ENCODE data around the gene NFATC2. TPM values are rescaled to one million over a fixed set of nuclear protein-coding genes. Genes with fewer than 3 reads are reported as not detected.

Gene NFATC2
- total RNA-seq, 2 donors from 2014 or later = 5.8 to 7.3 TPM

- Histone ChIP-seq H3K9me3 (no peaks in the 10 kb centered on the region), H3K4me3 (no peak overlapping the region), H3K27me3 (no peaks in the 10 kb centered on the region), H3K4me1 (no peaks in the 10 kb centered on the region), H3K36me3 (no peaks in the 10 kb centered on the region), H3K9ac (ENCODE audit: low read depth in 2 of 2, low read length in 2 of 2) (no peak overlapping the region), H3K27ac (no peak overlapping the region)
- intact Hi-C loops (cut with DNase I) = no loop called here
- TF ChIP-seq, protein P1, sequence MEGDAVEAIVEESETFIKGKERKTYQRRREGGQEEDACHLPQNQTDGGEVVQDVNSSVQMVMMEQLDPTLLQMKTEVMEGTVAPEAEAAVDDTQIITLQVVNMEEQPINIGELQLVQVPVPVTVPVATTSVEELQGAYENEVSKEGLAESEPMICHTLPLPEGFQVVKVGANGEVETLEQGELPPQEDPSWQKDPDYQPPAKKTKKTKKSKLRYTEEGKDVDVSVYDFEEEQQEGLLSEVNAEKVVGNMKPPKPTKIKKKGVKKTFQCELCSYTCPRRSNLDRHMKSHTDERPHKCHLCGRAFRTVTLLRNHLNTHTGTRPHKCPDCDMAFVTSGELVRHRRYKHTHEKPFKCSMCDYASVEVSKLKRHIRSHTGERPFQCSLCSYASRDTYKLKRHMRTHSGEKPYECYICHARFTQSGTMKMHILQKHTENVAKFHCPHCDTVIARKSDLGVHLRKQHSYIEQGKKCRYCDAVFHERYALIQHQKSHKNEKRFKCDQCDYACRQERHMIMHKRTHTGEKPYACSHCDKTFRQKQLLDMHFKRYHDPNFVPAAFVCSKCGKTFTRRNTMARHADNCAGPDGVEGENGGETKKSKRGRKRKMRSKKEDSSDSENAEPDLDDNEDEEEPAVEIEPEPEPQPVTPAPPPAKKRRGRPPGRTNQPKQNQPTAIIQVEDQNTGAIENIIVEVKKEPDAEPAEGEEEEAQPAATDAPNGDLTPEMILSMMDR (IDR thresholded peaks at IDR 0.05) = no peak
- no peak for DNase-seq
Observed at GRCh38 chr20:51517839-51518238, 24.7 kb downstream of the NFATC2 start.

DNA sequence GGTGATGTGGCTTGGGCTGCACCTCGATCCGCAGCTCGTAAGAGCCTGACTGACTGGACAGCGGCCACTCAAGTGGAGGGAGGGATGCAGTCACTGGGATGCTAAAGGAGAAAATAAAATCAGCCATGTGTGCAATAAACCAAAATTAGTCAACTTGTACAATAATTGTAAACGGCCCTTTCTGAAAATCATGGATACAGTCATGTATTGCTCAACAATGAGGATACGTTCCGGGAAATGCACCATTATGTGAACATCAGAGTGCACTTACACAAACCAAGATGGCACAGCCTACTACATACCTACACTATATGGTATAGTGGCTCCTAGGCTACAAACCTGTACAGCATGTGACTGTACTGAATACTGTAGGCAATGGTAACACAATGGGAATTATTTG, 25.7 kb downstream of the NFATC2 start:
- intact Hi-C loops (cut with DNase I) = no loop called here
- H3K9ac ChIP-seq (ENCODE audit: low read depth in 2 of 2, low read length in 2 of 2) = no peak overlapping the region
- no peaks in the 10 kb centered on the region for H3K4me1 ChIP-seq
- DNase-seq = no peak
- no peaks in the 10 kb centered on the region for H3K27me3 ChIP-seq
- TF ChIP-seq, protein P1 (IDR thresholded peaks at IDR 0.05) = no peak
- no peaks in the 10 kb centered on the region for H3K9me3 ChIP-seq
- H3K36me3 ChIP-seq = no peaks in the 10 kb centered on the region
- no peak overlapping the region for H3K27ac ChIP-seq
- no peak overlapping the region for H3K4me3 ChIP-seq

DNA sequence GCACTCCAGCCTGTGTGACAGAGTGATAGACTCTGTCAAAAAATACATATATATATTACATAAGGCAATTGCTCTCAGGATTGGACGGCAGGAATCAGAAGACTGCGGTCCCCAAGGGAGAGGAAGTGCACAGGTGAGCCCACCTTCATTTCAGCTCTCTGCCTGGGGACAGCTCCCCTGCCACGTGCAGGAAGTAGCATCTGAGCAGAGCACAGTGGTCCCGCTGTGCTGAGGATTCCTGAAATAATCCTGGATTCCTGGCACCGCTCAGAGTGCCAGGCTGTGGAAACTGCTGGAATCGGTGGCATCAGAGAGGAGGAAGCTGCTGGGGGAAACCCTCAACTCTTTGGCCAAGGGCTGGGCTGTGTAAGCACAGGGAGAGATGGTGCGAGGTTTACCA, 27.7 kb downstream of the NFATC2 start:
- TF ChIP-seq, protein P1 (IDR thresholded peaks at IDR 0.05) = no peak
- Histone ChIP-seq H3K4me1 (no peaks in the 10 kb centered on the region), H3K27ac (no peak overlapping the region), H3K9me3 (no peaks in the 10 kb centered on the region), H3K36me3 (no peaks in the 10 kb centered on the region), H3K27me3 (no peaks in the 10 kb centered on the region), H3K9ac (ENCODE audit: low read depth in 2 of 2, low read length in 2 of 2) (no peak overlapping the region), H3K4me3 (no peak overlapping the region)
- intact Hi-C loops (cut with DNase I) = no loop called here
- no peak for DNase-seq

GRCh38 chr20:51514249-51514648, 28.3 kb downstream of the NFATC2 start:
- Histone ChIP-seq H3K27ac (no peak overlapping the region), H3K4me3 (no peak overlapping the region), H3K36me3 (no peaks in the 10 kb centered on the region), H3K27me3 (no peaks in the 10 kb centered on the region), H3K9ac (ENCODE audit: low read depth in 2 of 2, low read length in 2 of 2) (no peak overlapping the region), H3K4me1 (no peaks in the 10 kb centered on the region), H3K9me3 (no peaks in the 10 kb centered on the region)
- TF ChIP-seq, protein P1 (IDR thresholded peaks at IDR 0.05) = no peak
- no peak for DNase-seq
- intact Hi-C loops (cut with DNase I) = no loop called here

DNA sequence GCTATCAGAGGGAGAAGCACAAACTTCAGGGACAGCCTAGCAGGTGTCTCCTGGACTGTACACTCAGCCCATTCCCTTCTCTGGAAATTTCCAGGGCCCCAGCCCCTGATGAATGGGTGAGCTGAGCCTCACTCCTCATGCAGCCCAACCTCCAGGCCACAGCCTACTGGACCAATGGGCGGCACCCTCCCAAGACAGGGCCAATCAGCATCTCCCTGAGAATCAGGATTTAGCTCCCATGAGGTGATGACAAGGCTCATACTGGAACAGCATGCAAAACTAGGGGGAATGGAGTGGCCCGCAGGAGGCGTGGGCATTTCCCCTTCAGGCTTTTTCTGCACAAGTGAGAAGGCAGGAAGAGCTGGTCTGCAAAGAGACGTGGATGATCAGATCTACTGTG, 29.0 kb downstream of the NFATC2 start:
- H3K27ac ChIP-seq = no peak overlapping the region
- intact Hi-C loops (cut with DNase I) = no loop called here
- H3K4me3 ChIP-seq = no peak overlapping the region
- TF ChIP-seq, protein P1 (IDR thresholded peaks at IDR 0.05) = no peak
- no peaks in the 10 kb centered on the region for H3K27me3 ChIP-seq
- H3K9me3 ChIP-seq = no peaks in the 10 kb centered on the region
- DNase-seq = no peak
- H3K4me1 ChIP-seq = no peaks in the 10 kb centered on the region
- no peak overlapping the region for H3K9ac ChIP-seq (ENCODE audit: low read depth in 2 of 2, low read length in 2 of 2)
- no peaks in the 10 kb centered on the region for H3K36me3 ChIP-seq

DNA sequence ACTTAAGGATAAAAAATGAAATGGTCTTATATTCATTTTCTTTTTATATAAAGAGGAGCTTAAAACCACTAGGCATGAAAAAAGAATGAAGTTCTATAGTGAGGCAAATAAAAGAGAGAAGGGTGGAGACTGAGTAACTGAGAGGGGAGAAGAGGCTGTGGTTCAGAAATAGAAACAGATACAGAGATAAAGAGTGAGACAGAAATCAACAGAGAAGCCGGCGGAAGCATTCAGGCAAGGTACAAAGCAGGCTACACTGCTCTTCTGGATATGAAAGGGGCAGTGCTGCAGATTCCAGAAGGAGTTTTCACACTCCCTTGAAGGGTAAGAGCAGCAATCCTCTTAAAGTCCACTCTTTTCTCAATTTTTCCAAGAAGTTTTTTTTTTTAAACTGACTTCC, 29.9 kb downstream of the NFATC2 start:
- Histone ChIP-seq H3K9me3 (no peaks in the 10 kb centered on the region), H3K27ac (no peak overlapping the region), H3K36me3 (no peaks in the 10 kb centered on the region), H3K4me1 (no peaks in the 10 kb centered on the region), H3K27me3 (no peaks in the 10 kb centered on the region), H3K4me3 (no peak overlapping the region), H3K9ac (ENCODE audit: low read depth in 2 of 2, low read length in 2 of 2) (no peak overlapping the region)
- TF ChIP-seq, protein P1 (IDR thresholded peaks at IDR 0.05) = no peak
- no peak for DNase-seq
- intact Hi-C loops (cut with DNase I) = no loop called here
